DND-41 (cell line): ENCODE measurements around the gene VPS4B.

Experiments used
- ATAC-seq: fragments of 200-7000 bp; cut with Tn5 transposase; 3 replicates; pipeline ENCODE4 v1.9.1; 2021; ENCODE audit warnings: low read depth; ENCODE audit not compliant: insufficient read depth
- DNase-seq: peaks from one replicate; pipeline ENCODE4 v3.0.0-alpha.2; 2020
- H2AFZ ChIP-seq: 2 replicates; pipeline ENCODE4 v1.6.0; 2012; ENCODE audit warnings: low read depth, low read length
- H3K27ac ChIP-seq: 2 replicates; pipeline ENCODE4 v1.5.1; 2012; ENCODE audit warnings: low read length, inconsistent platforms
- H3K27me3 ChIP-seq: fragments of 200-600 bp; sonication (generic); 2 replicates; pipeline ENCODE4 v1.6.0; 2012; ENCODE audit warnings: low read length, mild to moderate bottlenecking, inconsistent platforms; ENCODE audit not compliant: insufficient read depth, poor library complexity
- H3K36me3 ChIP-seq: 2 replicates; pipeline ENCODE4 v1.5.1; 2012; ENCODE audit warnings: low read length, inconsistent platforms; ENCODE audit not compliant: insufficient read depth
- H3K4me1 ChIP-seq: 2 replicates; pipeline ENCODE4 v1.5.1; 2012; ENCODE audit warnings: mild to moderate bottlenecking, low read length; ENCODE audit not compliant: insufficient read depth
- H3K4me2 ChIP-seq: 2 replicates; pipeline ENCODE4 v1.6.0; 2012; ENCODE audit warnings: mild to moderate bottlenecking, moderate library complexity, low read length, inconsistent platforms; ENCODE audit not compliant: insufficient read depth
- H3K4me3 ChIP-seq, 2 experiments: fragments of 200-600 bp in 1 of 2; shearing (Covaris generic) in 1 of 2; 2 replicates each; pipeline ENCODE4 v1.5.1; 2012 to 2016; ENCODE audit warnings: inconsistent platforms in 2 of 2, low read length in 2 of 2, mild to moderate bottlenecking in 2 of 2, low read depth in 1 of 2, moderate library complexity in 1 of 2
- H3K79me2 ChIP-seq: 2 replicates; pipeline ENCODE4 v1.6.0; 2012; ENCODE audit warnings: low read length, inconsistent platforms; ENCODE audit not compliant: insufficient read depth
- H3K9ac ChIP-seq: 2 replicates; pipeline ENCODE4 v1.6.0; 2012; ENCODE audit warnings: low read depth, mild to moderate bottlenecking, inconsistent platforms, low read length, moderate library complexity
- H3K9me3 ChIP-seq: 2 replicates; pipeline ENCODE4 v1.5.1; 2012; ENCODE audit warnings: low read length, moderate library complexity, mild to moderate bottlenecking, inconsistent platforms; ENCODE audit not compliant: insufficient read depth, severe bottlenecking
- H4K20me1 ChIP-seq: 2 replicates; pipeline ENCODE4 v1.6.0; 2012; ENCODE audit warnings: low read length; ENCODE audit not compliant: insufficient read depth
- CTCF ChIP-seq: IDR thresholded peaks from 2 replicates; pipeline ENCODE4 v1.5.1; 2012; ENCODE audit warnings: borderline replicate concordance, low read length, moderate library complexity, mild to moderate bottlenecking; ENCODE audit not compliant: poor library complexity, severe bottlenecking; ENCODE audit errors: extremely low read depth
- EZH2 ChIP-seq: IDR thresholded peaks from 3 replicates; pipeline ENCODE4 v1.6.1; 2012; ENCODE audit warnings: borderline replicate concordance, low read depth, mild to moderate bottlenecking, moderate library complexity, low read length, inconsistent platforms; ENCODE audit not compliant: severe bottlenecking

The VPS4B gene

GRCh38 chr18:63395503-63395902, 26.8 kb downstream of the VPS4B start:
- TF ChIP-seq EZH2 (no peak), CTCF (no peak)
- no peak for ATAC-seq
- Histone ChIP-seq H3K9ac (no peak overlapping the region), H3K4me2 (no peak overlapping the region), H3K36me3 (peaks cover 87% of the 10 kb centered on the region), H4K20me1 (no peaks in the 10 kb centered on the region), H3K4me3 (no peak overlapping the region), H2AFZ (no peak overlapping the region), H3K27me3 (no peaks in the 10 kb centered on the region), H3K79me2 (no peaks in the 10 kb centered on the region), H3K4me1 (no peaks in the 10 kb centered on the region), H3K27ac (no peak overlapping the region), H3K9me3 (no peaks in the 10 kb centered on the region)
- DNase-seq = no peak

GRCh38 chr18:63394954-63395353, 27.3 kb downstream of the VPS4B start:
- Histone ChIP-seq H3K27me3 (no peaks in the 10 kb centered on the region), H3K4me3 (no peak overlapping the region), H2AFZ (no peak overlapping the region), H3K9ac (no peak overlapping the region), H3K36me3 (peaks cover 86% of the 10 kb centered on the region), H4K20me1 (no peaks in the 10 kb centered on the region), H3K4me2 (no peak overlapping the region), H3K4me1 (no peaks in the 10 kb centered on the region), H3K27ac (no peak overlapping the region), H3K79me2 (no peaks in the 10 kb centered on the region), H3K9me3 (no peaks in the 10 kb centered on the region)
- DNase-seq (no peak), ATAC-seq (no peak)
- TF ChIP-seq CTCF (no peak), EZH2 (no peak)

DNA sequence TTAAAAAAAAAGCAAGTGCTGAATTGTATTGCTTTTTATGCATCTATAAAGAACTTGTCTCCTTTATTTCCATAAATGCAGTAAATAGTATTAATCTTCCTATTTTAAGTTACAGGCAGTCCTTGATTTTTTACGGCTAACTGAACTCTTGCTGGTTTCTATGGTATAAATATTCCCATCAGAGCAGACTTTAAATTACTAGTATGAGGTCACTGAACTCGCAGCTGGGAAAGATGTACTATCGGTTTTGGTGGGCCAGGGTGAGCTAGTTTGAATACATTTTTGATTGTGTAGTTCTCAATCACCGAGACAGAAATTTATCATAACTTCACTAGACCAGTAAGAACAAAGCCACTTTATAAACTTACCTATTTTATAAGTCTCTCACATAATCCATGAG, 34.4 kb downstream of the VPS4B start:
- Histone ChIP-seq H3K4me3 (no peak overlapping the region), H3K79me2 (no peaks in the 10 kb centered on the region), H3K4me2 (no peak overlapping the region), H3K27me3 (no peaks in the 10 kb centered on the region), H3K27ac (no peak overlapping the region), H3K9ac (no peak overlapping the region), H2AFZ (no peak overlapping the region), H3K4me1 (no peaks in the 10 kb centered on the region), H4K20me1 (no peaks in the 10 kb centered on the region), H3K36me3 (peaks cover 34% of the 10 kb centered on the region), H3K9me3 (no peaks in the 10 kb centered on the region)
- DNase-seq (no peak), ATAC-seq (no peak)
- TF ChIP-seq EZH2 (no peak), CTCF (no peak)

DNA sequence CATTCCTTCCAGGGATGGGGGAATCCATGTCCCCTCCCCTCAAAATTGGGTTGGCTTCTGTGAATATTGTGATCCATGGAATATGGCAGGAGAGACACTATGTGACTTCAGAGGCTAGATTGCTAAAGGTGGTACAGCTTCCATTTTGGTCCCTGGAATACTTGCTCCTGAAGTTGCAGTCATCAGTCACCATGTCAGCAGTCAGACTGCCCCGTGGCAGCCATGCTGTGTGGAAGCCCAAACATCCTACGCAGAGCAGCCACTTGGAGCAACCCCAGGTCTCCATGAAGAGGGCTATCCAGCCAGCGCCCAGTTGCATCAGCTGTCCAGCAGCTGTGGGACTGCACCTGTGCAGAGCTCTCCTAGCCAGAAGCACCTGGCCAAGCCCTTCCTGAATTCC, 39.4 kb downstream of the VPS4B start:
- H2AFZ ChIP-seq = no peak overlapping the region
- DNase-seq (no peak), ATAC-seq (no peak)
- no peak overlapping the region for H3K9ac ChIP-seq
- no peak overlapping the region for H3K4me3 ChIP-seq
- H3K4me2 ChIP-seq = no peak overlapping the region
- TF ChIP-seq CTCF (no peak), EZH2 (no peak)
- peaks cover 6% of the 10 kb centered on the region; the same call in 1 of the 2 replicates for H3K4me1 ChIP-seq
- H4K20me1 ChIP-seq = no peaks in the 10 kb centered on the region
- no peaks in the 10 kb centered on the region for H3K9me3 ChIP-seq
- H3K36me3 ChIP-seq = 0 out of 2 replicates have a peak, but pooled peaks cover 4% of the 10 kb centered on the region
- H3K27ac ChIP-seq = no peak overlapping the region
- H3K27me3 ChIP-seq = no peaks in the 10 kb centered on the region
- H3K79me2 ChIP-seq = no peaks in the 10 kb centered on the region
